Measurements from ENCODE around the gene HSD17B1.

HSD17B1 gene

DNA sequence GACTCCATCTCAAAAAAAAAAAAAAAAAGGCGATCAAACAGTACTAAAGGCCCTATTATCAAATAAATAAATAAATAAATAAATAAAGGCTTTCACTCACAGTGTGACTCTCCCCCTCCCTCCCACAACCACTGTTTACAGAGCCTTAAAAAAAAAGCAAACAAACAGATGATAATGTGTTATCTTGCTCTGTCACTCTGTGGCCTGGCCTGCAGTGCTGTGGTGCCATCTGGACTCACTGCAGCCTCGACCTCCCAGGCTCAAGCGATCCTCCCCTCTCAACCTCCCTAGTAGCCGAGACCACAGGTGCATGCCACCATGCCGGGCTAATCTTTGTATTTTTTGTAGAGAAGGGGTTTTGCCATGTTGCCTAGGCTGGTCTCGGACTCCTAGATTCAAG lies 24.8 kb upstream of the HSD17B1 start:
- Histone ChIP-seq H3K9me3 (ENCODE audit: insufficient read depth, low read depth, low read length) (no peaks in the 10 kb centered on the region), H3K27me3 (ENCODE audit: insufficient read depth, low read length, poor library complexity, severe bottlenecking) (no peaks in the 10 kb centered on the region), H3K9me2 (replicated peaks; ENCODE audit: low read depth, low read length) (no peaks in the 10 kb centered on the region), H3K4me3 (ENCODE audit: low read length, poor library complexity, severe bottlenecking) (no peak overlapping the region), H3F3A (ENCODE audit: low read depth) (peaks cover 17% of the 10 kb centered on the region), H3K36me3 (ENCODE audit: insufficient read depth, low read length) (no peaks in the 10 kb centered on the region), H3K4me1 (ENCODE audit: insufficient read depth, low read length, poor library complexity, severe bottlenecking) (peaks cover 30% of the 10 kb centered on the region), H3K4me2 (ENCODE audit: low read depth, low read length, poor library complexity, severe bottlenecking) (no peak overlapping the region), H2AFZ (ENCODE audit: low read length) (no peak overlapping the region), H4K20me1 (ENCODE audit: insufficient read depth, low read length, poor library complexity, severe bottlenecking) (no peaks in the 10 kb centered on the region), H3K9ac (ENCODE audit: low read depth, low read length, poor library complexity, severe bottlenecking) (no peak overlapping the region), H3K79me2 (ENCODE audit: insufficient read depth, low read length) (no peaks in the 10 kb centered on the region)
- no peak for TF ChIP-seq EZH2phosphoT487 (IDR thresholded peaks at IDR 0.05; ENCODE audit: borderline replicate concordance)
- no peak for TF ChIP-seq CTCF (conservative IDR thresholded peaks at IDR 0.05; ENCODE audit: low read length)

- peaks cover 17% of the 10 kb centered on the region for H3F3A ChIP-seq (ENCODE audit: low read depth)
- H3K36me3 ChIP-seq (ENCODE audit: insufficient read depth, low read length) = no peaks in the 10 kb centered on the region
- H3K4me1 ChIP-seq (ENCODE audit: insufficient read depth, low read length, poor library complexity, severe bottlenecking) = peaks cover 30% of the 10 kb centered on the region
- H3K9me2 ChIP-seq (replicated peaks; ENCODE audit: low read depth, low read length) = no peaks in the 10 kb centered on the region
- no peaks in the 10 kb centered on the region for H4K20me1 ChIP-seq (ENCODE audit: insufficient read depth, low read length, poor library complexity, severe bottlenecking)
- H2AFZ ChIP-seq (ENCODE audit: low read length) = no peak overlapping the region
- TF ChIP-seq EZH2phosphoT487 (IDR thresholded peaks at IDR 0.05; ENCODE audit: borderline replicate concordance) = no peak
- TF ChIP-seq CTCF (conservative IDR thresholded peaks at IDR 0.05; ENCODE audit: low read length) = no peak
- H3K9ac ChIP-seq (ENCODE audit: low read depth, low read length, poor library complexity, severe bottlenecking) = peak overlapping the region; percentile 63
- no peak overlapping the region for H3K4me3 ChIP-seq (ENCODE audit: low read length, poor library complexity, severe bottlenecking)
- 0 out of 2 replicates have a peak, but pooled peaks cover 8% of the 10 kb centered on the region for H3K79me2 ChIP-seq (ENCODE audit: insufficient read depth, low read length)
- H3K27me3 ChIP-seq (ENCODE audit: insufficient read depth, low read length, poor library complexity, severe bottlenecking) = no peaks in the 10 kb centered on the region
- no peaks in the 10 kb centered on the region for H3K9me3 ChIP-seq (ENCODE audit: insufficient read depth, low read depth, low read length)
- H3K4me2 ChIP-seq (ENCODE audit: low read depth, low read length, poor library complexity, severe bottlenecking) = peak overlapping the region; percentile 72
Measured at GRCh38 chr17:42529061-42529460, 23.7 kb upstream of the HSD17B1 start.

DNA sequence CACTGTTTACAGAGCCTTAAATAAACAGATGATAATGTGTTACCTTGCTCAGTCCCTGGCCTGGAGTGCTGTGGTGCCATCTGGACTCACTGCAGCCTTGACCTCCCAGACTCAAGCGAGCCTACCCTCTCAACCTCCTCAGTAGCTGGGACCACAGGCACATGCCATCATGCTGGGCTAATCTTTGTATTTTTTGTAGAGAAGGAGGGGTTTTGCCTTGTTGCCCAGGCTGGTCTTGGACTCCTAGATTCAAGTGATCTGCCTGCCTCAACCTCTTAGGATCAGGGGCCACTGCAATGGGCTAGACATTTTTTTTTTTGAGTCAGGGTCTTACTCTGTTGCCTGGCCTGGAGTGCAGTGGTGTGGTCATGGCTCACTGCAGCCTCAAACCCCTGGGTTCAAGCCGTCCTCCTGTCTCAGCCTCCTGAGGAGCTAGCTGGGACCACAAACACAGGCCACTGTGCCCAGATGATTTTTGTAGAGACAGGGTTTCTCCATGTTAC lies 21.7 kb upstream of the HSD17B1 start:
- Histone ChIP-seq H3K9me3 (ENCODE audit: insufficient read depth, low read depth, low read length) (no peaks in the 10 kb centered on the region), H3K36me3 (ENCODE audit: insufficient read depth, low read length) (no peaks in the 10 kb centered on the region), H3K9ac (ENCODE audit: low read depth, low read length, poor library complexity, severe bottlenecking) (peak overlapping the region; percentile 75), H3K27me3 (ENCODE audit: insufficient read depth, low read length, poor library complexity, severe bottlenecking) (no peaks in the 10 kb centered on the region), H3K4me2 (ENCODE audit: low read depth, low read length, poor library complexity, severe bottlenecking) (peak overlapping the region; percentile 72), H3K9me2 (replicated peaks; ENCODE audit: low read depth, low read length) (no peaks in the 10 kb centered on the region), H3K79me2 (ENCODE audit: insufficient read depth, low read length) (peaks cover 19% of the 10 kb centered on the region), H2AFZ (ENCODE audit: low read length) (no peak overlapping the region; the same call in 1 of the 2 replicates), H3K4me3 (ENCODE audit: low read length, poor library complexity, severe bottlenecking) (peak overlapping the region; percentile 58), H3F3A (ENCODE audit: low read depth) (peaks cover 17% of the 10 kb centered on the region), H3K4me1 (ENCODE audit: insufficient read depth, low read length, poor library complexity, severe bottlenecking) (peaks cover 40% of the 10 kb centered on the region), H4K20me1 (ENCODE audit: insufficient read depth, low read length, poor library complexity, severe bottlenecking) (no peaks in the 10 kb centered on the region)
- no peak for TF ChIP-seq CTCF (conservative IDR thresholded peaks at IDR 0.05; ENCODE audit: low read length)
- no peak for TF ChIP-seq EZH2phosphoT487 (IDR thresholded peaks at IDR 0.05; ENCODE audit: borderline replicate concordance)
